Measurements from ENCODE around the gene TRPV3. TPM values are rescaled to one million over a fixed set of nuclear protein-coding genes. Genes with fewer than 3 reads are reported as not detected.
"Not testable (repeated sequence)": the region's sequence is repeated elsewhere in the genome, so short reads cannot be mapped to it uniquely, and the experiment has no call there.

TRPV3 gene
- total RNA-seq, 2 experiments from 2014 or later = 0.47 to 0.64 TPM

GRCh38 chr17:3585826-3586225 is 28.2 kb upstream of the TRPV3 start:
- peaks cover 2% of the 10 kb centered on the region for H3K36me3 Mint-ChIP-seq
- no peak overlapping the region for H3K4me3 Mint-ChIP-seq
- H3K9me3 Mint-ChIP-seq = no peaks in the 10 kb centered on the region
- no peak overlapping the region for H3K27ac Mint-ChIP-seq
- no peaks in the 10 kb centered on the region for H3K4me1 Mint-ChIP-seq
- H3K27me3 Mint-ChIP-seq = no peaks in the 10 kb centered on the region
- DNase-seq = no peak

GRCh38 chr17:3583456-3583855 is 25.8 kb upstream of the TRPV3 start:
- no peaks in the 10 kb centered on the region for H3K27me3 Mint-ChIP-seq
- H3K4me3 Mint-ChIP-seq = no peak overlapping the region
- H3K9me3 Mint-ChIP-seq = no peaks in the 10 kb centered on the region
- DNase-seq = no peak
- peaks cover 6% of the 10 kb centered on the region for H3K36me3 Mint-ChIP-seq
- H3K4me1 Mint-ChIP-seq = no peaks in the 10 kb centered on the region
- H3K27ac Mint-ChIP-seq = no peak overlapping the region

- Mint-ChIP-seq H3K4me3 (no peak overlapping the region), H3K36me3 (peaks cover 6% of the 10 kb centered on the region), H3K27me3 (no peaks in the 10 kb centered on the region), H3K4me1 (no peaks in the 10 kb centered on the region), H3K27ac (no peak overlapping the region), H3K9me3 (no peaks in the 10 kb centered on the region)
- no peak for DNase-seq
These were observed 25.3 kb upstream of the TRPV3 start for GRCh38 chr17:3582915-3583314.

GRCh38 chr17:3578667-3579066 is 21.1 kb upstream of the TRPV3 start:
- H3K36me3 Mint-ChIP-seq, H3K4me3 Mint-ChIP-seq, H3K9me3 Mint-ChIP-seq, DNase-seq, H3K4me1 Mint-ChIP-seq, H3K27me3 Mint-ChIP-seq, H3K27ac Mint-ChIP-seq: not testable (repeated sequence)

GRCh38 chr17:3576970-3577369 is 19.4 kb upstream of the TRPV3 start:
- H3K9me3 Mint-ChIP-seq = no peaks in the 10 kb centered on the region
- no peak for DNase-seq
- no peak overlapping the region for H3K27ac Mint-ChIP-seq
- H3K27me3 Mint-ChIP-seq = no peaks in the 10 kb centered on the region
- H3K36me3 Mint-ChIP-seq = peaks cover 6% of the 10 kb centered on the region
- H3K4me1 Mint-ChIP-seq = no peaks in the 10 kb centered on the region
- H3K4me3 Mint-ChIP-seq = no peak overlapping the region

- H3K36me3 Mint-ChIP-seq = peaks cover 4% of the 10 kb centered on the region
These were observed 17.9 kb upstream of the TRPV3 start for GRCh38 chr17:3575511-3575910.

GRCh38 chr17:3574231-3574630 is 16.6 kb upstream of the TRPV3 start:
- no peak for DNase-seq
- no peak overlapping the region for H3K4me3 Mint-ChIP-seq
- H3K36me3 Mint-ChIP-seq = no peaks in the 10 kb centered on the region
- H3K27me3 Mint-ChIP-seq = no peaks in the 10 kb centered on the region
- no peaks in the 10 kb centered on the region for H3K4me1 Mint-ChIP-seq
- H3K9me3 Mint-ChIP-seq = no peaks in the 10 kb centered on the region
- H3K27ac Mint-ChIP-seq = no peak overlapping the region

More at GRCh38 chr17:3575511-3575910, 17.9 kb upstream of the TRPV3 start:
- Mint-ChIP-seq H3K4me3 (no peak overlapping the region), H3K27ac (no peak overlapping the region), H3K4me1 (no peaks in the 10 kb centered on the region), H3K9me3 (no peaks in the 10 kb centered on the region), H3K27me3 (no peaks in the 10 kb centered on the region)
- DNase-seq = no peak

GRCh38 chr17:3573246-3574100 is 15.9 kb upstream of the TRPV3 start:
- DNase-seq = no peak
- no peaks in the 10 kb centered on the region for H3K36me3 Mint-ChIP-seq
- H3K9me3 Mint-ChIP-seq = no peaks in the 10 kb centered on the region
- no peak overlapping the region for H3K4me3 Mint-ChIP-seq
- no peaks in the 10 kb centered on the region for H3K4me1 Mint-ChIP-seq
- no peak overlapping the region for H3K27ac Mint-ChIP-seq
- no peaks in the 10 kb centered on the region for H3K27me3 Mint-ChIP-seq

- H3K27me3 Mint-ChIP-seq = no peaks in the 10 kb centered on the region
- H3K9me3 Mint-ChIP-seq = no peaks in the 10 kb centered on the region
- H3K27ac Mint-ChIP-seq = no peak overlapping the region
- H3K4me1 Mint-ChIP-seq = no peaks in the 10 kb centered on the region
- no peaks in the 10 kb centered on the region for H3K36me3 Mint-ChIP-seq
- DNase-seq = no peak
- no peak overlapping the region for H3K4me3 Mint-ChIP-seq
These were observed 14.6 kb upstream of the TRPV3 start for GRCh38 chr17:3572231-3572630.

- DNase-seq = no peak
- no peaks in the 10 kb centered on the region for H3K9me3 Mint-ChIP-seq
- no peak overlapping the region for H3K27ac Mint-ChIP-seq
- no peaks in the 10 kb centered on the region for H3K36me3 Mint-ChIP-seq
- H3K27me3 Mint-ChIP-seq = no peaks in the 10 kb centered on the region
- no peaks in the 10 kb centered on the region for H3K4me1 Mint-ChIP-seq
- no peak overlapping the region for H3K4me3 Mint-ChIP-seq
These were observed 13.7 kb upstream of the TRPV3 start for GRCh38 chr17:3571043-3571900.

GRCh38 chr17:3569534-3570137 is 12.0 kb upstream of the TRPV3 start:
- Mint-ChIP-seq H3K4me1 (no peaks in the 10 kb centered on the region), H3K36me3 (peaks cover 1% of the 10 kb centered on the region), H3K27ac (no peak overlapping the region), H3K9me3 (no peaks in the 10 kb centered on the region), H3K27me3 (no peaks in the 10 kb centered on the region), H3K4me3 (no peak overlapping the region)
- no peak for DNase-seq

GRCh38 chr17:3566551-3566950 is 8.9 kb upstream of the TRPV3 start:
- no peak for DNase-seq
- Mint-ChIP-seq H3K4me3 (no peak overlapping the region), H3K27ac (no peak overlapping the region), H3K4me1 (peaks cover 6% of the 10 kb centered on the region), H3K27me3 (no peaks in the 10 kb centered on the region), H3K36me3 (peaks cover 1% of the 10 kb centered on the region), H3K9me3 (no peaks in the 10 kb centered on the region)

- Mint-ChIP-seq H3K36me3 (peaks cover 1% of the 10 kb centered on the region), H3K27me3 (no peaks in the 10 kb centered on the region), H3K9me3 (no peaks in the 10 kb centered on the region), H3K4me3 (no peak overlapping the region), H3K27ac (no peak overlapping the region), H3K4me1 (peaks cover 6% of the 10 kb centered on the region)
- DNase-seq = no peak
These were observed 7.5 kb upstream of the TRPV3 start for GRCh38 chr17:3565143-3565542.

- DNase-seq = not testable (repeated sequence)
These were observed 6.6 kb upstream of the TRPV3 start for GRCh38 chr17:3564241-3564640.

GRCh38 chr17:3559270-3559645 is 1.6 kb upstream of the TRPV3 start:
- H3K36me3 Mint-ChIP-seq = no peaks in the 10 kb centered on the region
- peaks cover 15% of the 10 kb centered on the region for H3K4me1 Mint-ChIP-seq
- no peak overlapping the region for H3K27ac Mint-ChIP-seq
- H3K4me3 Mint-ChIP-seq = no peak overlapping the region
- H3K27me3 Mint-ChIP-seq = no peaks in the 10 kb centered on the region
- DNase-seq = no peak
- no peaks in the 10 kb centered on the region for H3K9me3 Mint-ChIP-seq

More at GRCh38 chr17:3564241-3564640, 6.6 kb upstream of the TRPV3 start:
- not testable (repeated sequence) for H3K9me3 Mint-ChIP-seq, H3K4me1 Mint-ChIP-seq, H3K36me3 Mint-ChIP-seq, H3K27me3 Mint-ChIP-seq, H3K27ac Mint-ChIP-seq, H3K4me3 Mint-ChIP-seq
